Vagina (tissue), 2 donors: Measurements from ENCODE around the gene BACE2. TPM values are rescaled to one million over a fixed set of nuclear protein-coding genes. Genes with fewer than 3 reads are reported as not detected.

Source experiments
- DNase-seq, 2 donors: peaks; one replicate each; pipeline ENCODE4 v3.0.0-alpha.2; 2017; ENCODE audit errors: extremely low spot score in 2 of 2
- H3K27ac ChIP-seq: fragments of 200-600 bp; sonication (generic); one replicate; pipeline ENCODE4 v1.5.1; 2019
- H3K27me3 ChIP-seq: fragments of 200-600 bp; sonication (generic); one replicate; pipeline ENCODE4 v1.5.1; 2019
- H3K36me3 ChIP-seq, 2 donors: fragments of 200-600 bp; sonication (generic); one replicate each; pipeline ENCODE4 v1.5.1; 2017 to 2019
- H3K4me1 ChIP-seq: fragments of 200-600 bp; sonication (generic); one replicate; pipeline ENCODE4 v1.5.1; 2019
- H3K4me3 ChIP-seq, 2 donors: fragments of 200-600 bp; sonication (generic); 1 replicate in 1 of 2; 2 replicates in 1 of 2; pipeline ENCODE4 v1.5.1; 2016 to 2019
- H3K9me3 ChIP-seq: fragments of 200-600 bp; sonication (generic); one replicate; pipeline ENCODE4 v1.5.1; 2019
- CTCF ChIP-seq, 3 experiments: fragments of 450-650 bp in 2 of 3; fragments of 200-600 bp in 1 of 3; sonication (generic) in 1 of 3; IDR thresholded peaks; one replicate each; pipeline ENCODE4 v1.5.1; 2017 to 2019; ENCODE audit warnings: antibody characterized with exemption in 3 of 3, mild to moderate bottlenecking in 2 of 3, moderate library complexity in 2 of 3
- POLR2A ChIP-seq, 2 donors: fragments of 450-650 bp; IDR thresholded peaks; one replicate each; pipeline ENCODE4 v1.6.1; 2017; ENCODE audit warnings: antibody characterized with exemption in 2 of 2, mild to moderate bottlenecking in 2 of 2, moderate library complexity in 2 of 2
- POLR2AphosphoS5 ChIP-seq, 2 donors: sonication (generic); formaldehyde crosslinking; IDR thresholded peaks; one replicate each; pipeline ENCODE4 v1.9.0; 2017; ENCODE audit warnings: antibody characterized with exemption in 2 of 2, mild to moderate bottlenecking in 2 of 2, low read depth in 1 of 2; ENCODE audit not compliant: insufficient read depth in 1 of 2
- intact Hi-C: fragments of 100-400 bp; cut with DNase I; formaldehyde crosslinking; loops from one replicate; pipeline ENCODE4 v1.15.1; 2023
- total RNA-seq: library from RNA; depleted of rRNA; stranded (reverse); fragments of >200 nt; gene quantifications from one replicate; pipeline ENCODE4 v1.2.3, GENCODE V29; 2016

The BACE2 gene
- total RNA-seq, 1 donor from 2014 or later: 43.7 TPM

- no peak overlapping the region for H3K4me3 ChIP-seq
- H3K27ac ChIP-seq: no peak overlapping the region
- H3K4me1 ChIP-seq: no peaks in the 10 kb centered on the region
- no peaks in the 10 kb centered on the region for H3K36me3 ChIP-seq
- TF ChIP-seq POLR2AphosphoS5 (IDR thresholded peaks at IDR 0.05; ENCODE audit: insufficient read depth in 1 of 2, low read depth in 1 of 2): no peak
- TF ChIP-seq POLR2A (IDR thresholded peaks at IDR 0.05): no peak
- no peak for TF ChIP-seq CTCF (IDR thresholded peaks at IDR 0.05)
- intact Hi-C loops: no loop called here
- no peaks in the 10 kb centered on the region for H3K9me3 ChIP-seq
- no peaks in the 10 kb centered on the region for H3K27me3 ChIP-seq
- DNase-seq: no peak
Measured at GRCh38 chr21:41124641-41125201, 43.2 kb upstream of the BACE2 start.

DNA sequence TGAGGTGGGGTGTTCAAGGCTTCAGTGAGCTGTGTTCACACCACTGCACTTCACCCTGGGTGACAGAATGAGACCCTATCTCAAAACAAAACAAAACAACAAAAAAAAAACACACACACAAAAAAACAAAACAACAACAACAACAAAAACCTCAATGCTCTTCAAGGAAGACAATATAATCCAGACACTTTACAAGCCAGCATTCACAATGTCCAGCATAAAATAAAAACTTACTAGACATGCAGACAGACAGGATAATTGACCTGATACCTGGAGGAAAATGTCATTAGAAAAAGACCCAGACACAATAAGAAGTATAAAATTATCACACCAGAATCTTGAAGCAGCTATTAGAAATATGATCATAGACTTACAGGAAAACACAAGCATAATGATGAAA lies 39.0 kb upstream of the BACE2 start:
- Histone ChIP-seq H3K36me3 (no peaks in the 10 kb centered on the region), H3K9me3 (no peaks in the 10 kb centered on the region), H3K4me3 (no peak overlapping the region), H3K27ac (no peak overlapping the region), H3K4me1 (no peaks in the 10 kb centered on the region), H3K27me3 (no peaks in the 10 kb centered on the region)
- no peak for DNase-seq
- intact Hi-C loops: no loop called here
- TF ChIP-seq POLR2AphosphoS5 (IDR thresholded peaks at IDR 0.05; ENCODE audit: insufficient read depth in 1 of 2, low read depth in 1 of 2): no peak
- no peak for TF ChIP-seq POLR2A (IDR thresholded peaks at IDR 0.05)
- no peak for TF ChIP-seq CTCF (IDR thresholded peaks at IDR 0.05)

DNA sequence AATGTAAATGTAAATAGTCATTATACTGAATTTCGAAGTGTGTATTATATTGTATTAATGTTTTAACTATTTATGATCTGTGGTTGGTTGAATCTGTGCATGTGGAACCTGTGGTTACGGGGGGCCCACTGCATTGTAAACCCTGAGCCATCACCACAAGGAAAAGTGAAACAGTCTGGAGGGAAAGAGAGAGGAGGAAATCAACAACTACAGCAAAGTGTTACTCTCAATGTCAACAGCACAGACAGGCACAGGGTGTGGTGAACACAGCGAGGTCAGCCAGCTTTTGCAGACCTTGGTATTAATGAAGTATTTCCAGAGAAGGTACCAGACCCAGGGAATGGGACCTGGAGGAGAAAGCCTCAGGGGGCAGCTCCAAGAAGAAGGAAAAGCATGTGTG lies 37.1 kb upstream of the BACE2 start:
- Histone ChIP-seq H3K9me3 (no peaks in the 10 kb centered on the region), H3K36me3 (no peaks in the 10 kb centered on the region), H3K27ac (no peak overlapping the region), H3K4me1 (no peaks in the 10 kb centered on the region), H3K4me3 (no peak overlapping the region), H3K27me3 (no peaks in the 10 kb centered on the region)
- TF ChIP-seq POLR2A (IDR thresholded peaks at IDR 0.05) (no peak), POLR2AphosphoS5 (IDR thresholded peaks at IDR 0.05; ENCODE audit: insufficient read depth in 1 of 2, low read depth in 1 of 2) (no peak), CTCF (IDR thresholded peaks at IDR 0.05) (no peak)
- no peak for DNase-seq
- intact Hi-C loops: no loop called here

DNA sequence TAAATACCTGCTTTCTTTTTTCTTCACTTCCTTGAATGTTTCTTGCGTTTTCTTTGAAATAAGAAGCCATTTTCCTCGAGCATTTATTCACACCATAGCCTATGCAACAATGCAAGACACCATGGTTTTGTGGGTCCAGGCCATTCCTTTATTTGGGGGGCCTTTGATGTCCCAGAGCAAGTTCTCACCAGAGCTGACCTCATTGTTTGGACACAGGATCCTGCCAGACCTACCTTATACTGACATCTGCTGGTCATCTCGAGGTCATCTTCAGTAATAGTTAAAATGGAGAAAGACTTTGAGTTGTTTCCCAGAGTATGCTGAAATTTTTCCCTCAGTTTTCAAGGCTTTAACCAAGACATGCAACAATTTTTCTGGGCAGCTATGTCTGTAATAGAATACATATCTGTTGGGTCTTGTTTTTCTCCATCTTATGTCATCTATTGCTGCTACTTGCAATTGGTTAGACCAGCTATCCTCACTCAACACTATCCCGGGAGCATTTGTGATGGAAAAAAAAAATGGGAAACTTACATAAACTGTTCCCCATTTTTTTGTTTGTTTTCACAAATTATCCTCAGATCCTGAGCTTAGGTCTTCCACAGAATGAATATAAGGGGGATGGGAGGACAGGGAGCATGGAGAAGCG lies 34.0 kb upstream of the BACE2 start:
- H3K9me3 ChIP-seq: no peaks in the 10 kb centered on the region
- H3K27me3 ChIP-seq: no peaks in the 10 kb centered on the region
- no peak overlapping the region for H3K27ac ChIP-seq
- no peak overlapping the region for H3K4me3 ChIP-seq
- no peak for TF ChIP-seq POLR2A (IDR thresholded peaks at IDR 0.05)
- peak in 2 of 3 experiments; percentile 23 to 25 for TF ChIP-seq CTCF (IDR thresholded peaks at IDR 0.05)
- intact Hi-C loops: no loop called here
- H3K36me3 ChIP-seq: no peaks in the 10 kb centered on the region
- DNase-seq: no peak
- H3K4me1 ChIP-seq: no peaks in the 10 kb centered on the region

GRCh38 chr21:41135746-41136145 lies 32.2 kb upstream of the BACE2 start:
- no peaks in the 10 kb centered on the region for H3K9me3 ChIP-seq
- TF ChIP-seq CTCF (IDR thresholded peaks at IDR 0.05) (no peak), POLR2AphosphoS5 (IDR thresholded peaks at IDR 0.05; ENCODE audit: insufficient read depth in 1 of 2, low read depth in 1 of 2) (no peak), POLR2A (IDR thresholded peaks at IDR 0.05) (no peak)
- intact Hi-C loops: no loop called here
- no peak for DNase-seq
- H3K4me1 ChIP-seq: peaks cover 1% of the 10 kb centered on the region
- H3K36me3 ChIP-seq: no peaks in the 10 kb centered on the region
- H3K27me3 ChIP-seq: no peaks in the 10 kb centered on the region
- H3K27ac ChIP-seq: no peak overlapping the region
- H3K4me3 ChIP-seq: no peak overlapping the region
